Measurements from ENCODE around the gene ESPN. TPM values are rescaled to one million over a fixed set of nuclear protein-coding genes. Genes with fewer than 3 reads are reported as not detected.

ESPN gene
- total RNA-seq, 1 donor from 2014 or later, result 2.7 TPM

GRCh38 chr1:6484826-6485167 lies 60.2 kb downstream of the ESPN start:
- no peak for TF ChIP-seq CTCF (IDR thresholded peaks at IDR 0.05; ENCODE audit: insufficient read depth, low read length, poor library complexity, severe bottlenecking)

GRCh38 chr1:6485168-6486101 lies 60.9 kb downstream of the ESPN start:
- Histone ChIP-seq H3K36me3 (ENCODE audit: control insufficient read depth, insufficient read depth, low read length) (no peaks in the 10 kb centered on the region), H3K27me3 (ENCODE audit: control insufficient read depth, insufficient read depth, low read length) (no peaks in the 10 kb centered on the region), H3K4me3 (ENCODE audit: low read depth, low read length) (peak overlapping the region; percentile 65)
- DNase-seq (ENCODE audit: low read depth), result no peak
- TF ChIP-seq CTCF (IDR thresholded peaks at IDR 0.05; ENCODE audit: insufficient read depth, low read length, poor library complexity, severe bottlenecking), result peak; percentile 27

More at GRCh38 chr1:6484826-6485167, 60.2 kb downstream of the ESPN start:
- H3K4me3 ChIP-seq (ENCODE audit: low read depth, low read length), result peak overlapping the region; percentile 65
- no peak for DNase-seq (ENCODE audit: low read depth)
- H3K36me3 ChIP-seq (ENCODE audit: control insufficient read depth, insufficient read depth, low read length), result no peaks in the 10 kb centered on the region
- no peaks in the 10 kb centered on the region for H3K27me3 ChIP-seq (ENCODE audit: control insufficient read depth, insufficient read depth, low read length)

- Histone ChIP-seq H3K27me3 (ENCODE audit: control insufficient read depth, insufficient read depth, low read length) (no peaks in the 10 kb centered on the region), H3K4me3 (ENCODE audit: low read depth, low read length) (no peak overlapping the region), H3K36me3 (ENCODE audit: control insufficient read depth, insufficient read depth, low read length) (no peaks in the 10 kb centered on the region)
- DNase-seq (ENCODE audit: low read depth), result peak; percentile 44
- peak; percentile 99 for TF ChIP-seq CTCF (IDR thresholded peaks at IDR 0.05; ENCODE audit: insufficient read depth, low read length, poor library complexity, severe bottlenecking)
Measured at GRCh38 chr1:6486433-6487011, 61.9 kb downstream of the ESPN start.

GRCh38 chr1:6487804-6488484 lies 63.4 kb downstream of the ESPN start:
- TF ChIP-seq CTCF (IDR thresholded peaks at IDR 0.05; ENCODE audit: insufficient read depth, low read length, poor library complexity, severe bottlenecking), result no peak
- no peak for DNase-seq (ENCODE audit: low read depth)
- Histone ChIP-seq H3K36me3 (ENCODE audit: control insufficient read depth, insufficient read depth, low read length) (no peaks in the 10 kb centered on the region), H3K27me3 (ENCODE audit: control insufficient read depth, insufficient read depth, low read length) (no peaks in the 10 kb centered on the region), H3K4me3 (ENCODE audit: low read depth, low read length) (no peak overlapping the region)

- Histone ChIP-seq H3K36me3 (ENCODE audit: control insufficient read depth, insufficient read depth, low read length) (no peaks in the 10 kb centered on the region), H3K27me3 (ENCODE audit: control insufficient read depth, insufficient read depth, low read length) (no peaks in the 10 kb centered on the region), H3K4me3 (ENCODE audit: low read depth, low read length) (no peak overlapping the region)
- TF ChIP-seq CTCF (IDR thresholded peaks at IDR 0.05; ENCODE audit: insufficient read depth, low read length, poor library complexity, severe bottlenecking), result no peak
- no peak for DNase-seq (ENCODE audit: low read depth)
Measured at GRCh38 chr1:6488602-6489382, 64.2 kb downstream of the ESPN start.

Data from kidney epithelial cell (primary cell).